GM12864 (cell line): ENCODE data around the gene C16orf96.

Experiments
- DNase-seq: peaks from one replicate; pipeline ENCODE4 v3.0.0-alpha.2; 2011; ENCODE audit warnings: low read depth
- H3K4me3 ChIP-seq: 2 replicates; pipeline ENCODE4 v1.5.1; 2011; ENCODE audit warnings: mild to moderate bottlenecking, low read depth, low read length, control low read depth
- TF ChIP-seq, protein P1 (sequence below): IDR thresholded peaks from 2 replicates; pipeline ENCODE4 v1.5.1; 2011; ENCODE audit warnings: low read depth, mild to moderate bottlenecking, moderate library complexity, low read length, control low read depth, inconsistent platforms; ENCODE audit errors: missing control alignments

Gene C16orf96

DNA sequence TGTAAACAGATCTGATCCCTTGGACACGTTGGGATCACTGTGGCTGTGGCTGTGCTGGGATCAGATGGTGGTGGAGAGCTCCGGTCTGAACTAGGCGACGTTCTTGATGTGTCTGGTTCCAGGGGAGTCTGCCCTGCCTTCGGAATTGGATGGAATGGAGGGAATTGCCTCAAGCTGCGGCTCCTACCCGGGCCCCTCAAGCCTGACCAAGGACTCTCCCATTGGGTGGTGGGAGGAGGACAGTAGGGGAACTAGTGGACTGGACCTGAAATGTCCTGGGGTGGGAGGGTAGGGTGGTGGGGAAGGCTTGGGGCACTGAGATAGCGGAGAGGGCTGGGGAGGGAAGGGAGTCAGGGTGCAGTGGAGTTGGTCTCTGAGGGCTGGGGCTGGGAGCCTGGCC lies 61.7 kb downstream of the C16orf96 start:
- TF ChIP-seq, protein P1, sequence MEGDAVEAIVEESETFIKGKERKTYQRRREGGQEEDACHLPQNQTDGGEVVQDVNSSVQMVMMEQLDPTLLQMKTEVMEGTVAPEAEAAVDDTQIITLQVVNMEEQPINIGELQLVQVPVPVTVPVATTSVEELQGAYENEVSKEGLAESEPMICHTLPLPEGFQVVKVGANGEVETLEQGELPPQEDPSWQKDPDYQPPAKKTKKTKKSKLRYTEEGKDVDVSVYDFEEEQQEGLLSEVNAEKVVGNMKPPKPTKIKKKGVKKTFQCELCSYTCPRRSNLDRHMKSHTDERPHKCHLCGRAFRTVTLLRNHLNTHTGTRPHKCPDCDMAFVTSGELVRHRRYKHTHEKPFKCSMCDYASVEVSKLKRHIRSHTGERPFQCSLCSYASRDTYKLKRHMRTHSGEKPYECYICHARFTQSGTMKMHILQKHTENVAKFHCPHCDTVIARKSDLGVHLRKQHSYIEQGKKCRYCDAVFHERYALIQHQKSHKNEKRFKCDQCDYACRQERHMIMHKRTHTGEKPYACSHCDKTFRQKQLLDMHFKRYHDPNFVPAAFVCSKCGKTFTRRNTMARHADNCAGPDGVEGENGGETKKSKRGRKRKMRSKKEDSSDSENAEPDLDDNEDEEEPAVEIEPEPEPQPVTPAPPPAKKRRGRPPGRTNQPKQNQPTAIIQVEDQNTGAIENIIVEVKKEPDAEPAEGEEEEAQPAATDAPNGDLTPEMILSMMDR, result no peak
- no peak overlapping the region for H3K4me3 ChIP-seq
- no peak for DNase-seq

DNA sequence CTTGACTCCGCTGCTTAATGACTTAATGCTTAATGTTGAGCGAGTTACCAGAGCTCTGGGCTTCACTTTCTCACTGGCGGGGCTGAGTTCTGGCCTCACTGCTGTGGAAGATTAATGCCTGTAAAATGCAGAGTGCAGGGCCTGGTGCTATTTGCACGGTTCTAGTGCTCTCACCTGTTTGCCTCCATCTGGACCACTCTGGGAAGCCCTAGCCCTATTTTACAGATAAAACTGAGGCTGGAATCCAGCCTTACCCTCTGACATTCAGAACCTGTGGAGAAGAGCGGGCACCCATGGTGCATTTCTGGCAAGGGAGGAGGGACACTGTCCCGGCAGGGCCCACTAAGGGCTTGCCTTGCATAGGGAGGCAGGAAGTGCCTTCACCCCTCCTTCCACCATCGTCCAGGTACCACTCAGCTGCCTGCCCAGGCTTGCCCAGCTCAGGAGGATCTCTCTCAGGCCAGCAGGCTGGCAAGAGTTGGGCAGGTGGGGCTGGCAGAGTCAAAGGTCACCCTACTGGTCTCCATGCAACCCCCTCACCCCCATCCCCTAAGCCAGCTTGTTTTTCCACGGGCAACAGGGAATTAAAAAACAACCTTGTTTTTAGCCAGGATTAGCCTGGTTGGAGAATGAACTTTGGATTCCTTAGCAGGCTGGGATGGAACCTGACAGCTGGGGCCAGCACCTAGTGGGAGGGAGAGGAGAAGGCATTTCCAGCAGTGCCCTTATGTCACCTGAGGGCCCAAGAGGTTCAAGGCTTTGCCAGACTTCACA lies 62.7 kb downstream of the C16orf96 start:
- TF ChIP-seq, protein P1, result no peak
- H3K4me3 ChIP-seq, result no peak overlapping the region
- DNase-seq, result no peak

DNA sequence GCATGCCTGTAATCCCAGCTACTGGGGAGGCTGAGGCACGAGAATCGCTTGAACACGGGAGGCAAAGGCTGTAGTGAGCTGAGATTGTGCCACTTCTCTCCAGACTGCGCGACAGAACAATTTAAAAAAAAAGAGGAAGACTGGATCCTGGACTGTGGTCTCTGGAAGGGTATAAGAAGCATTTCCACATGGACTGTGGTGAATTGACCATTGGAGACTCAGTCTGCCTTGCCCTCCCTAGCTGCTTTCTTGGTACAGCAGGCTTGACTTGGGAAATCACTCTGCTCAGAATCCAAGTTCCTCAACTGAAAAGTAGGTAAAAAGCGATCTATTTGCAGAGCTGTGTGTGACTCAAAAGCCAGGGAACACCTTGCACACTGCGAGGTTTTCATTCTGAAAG lies 67.5 kb downstream of the C16orf96 start:
- H3K4me3 ChIP-seq, result peak overlapping the region; percentile 81; the same call in 1 of the 2 replicates
- DNase-seq, result no peak
- TF ChIP-seq, protein P1, result no peak

DNA sequence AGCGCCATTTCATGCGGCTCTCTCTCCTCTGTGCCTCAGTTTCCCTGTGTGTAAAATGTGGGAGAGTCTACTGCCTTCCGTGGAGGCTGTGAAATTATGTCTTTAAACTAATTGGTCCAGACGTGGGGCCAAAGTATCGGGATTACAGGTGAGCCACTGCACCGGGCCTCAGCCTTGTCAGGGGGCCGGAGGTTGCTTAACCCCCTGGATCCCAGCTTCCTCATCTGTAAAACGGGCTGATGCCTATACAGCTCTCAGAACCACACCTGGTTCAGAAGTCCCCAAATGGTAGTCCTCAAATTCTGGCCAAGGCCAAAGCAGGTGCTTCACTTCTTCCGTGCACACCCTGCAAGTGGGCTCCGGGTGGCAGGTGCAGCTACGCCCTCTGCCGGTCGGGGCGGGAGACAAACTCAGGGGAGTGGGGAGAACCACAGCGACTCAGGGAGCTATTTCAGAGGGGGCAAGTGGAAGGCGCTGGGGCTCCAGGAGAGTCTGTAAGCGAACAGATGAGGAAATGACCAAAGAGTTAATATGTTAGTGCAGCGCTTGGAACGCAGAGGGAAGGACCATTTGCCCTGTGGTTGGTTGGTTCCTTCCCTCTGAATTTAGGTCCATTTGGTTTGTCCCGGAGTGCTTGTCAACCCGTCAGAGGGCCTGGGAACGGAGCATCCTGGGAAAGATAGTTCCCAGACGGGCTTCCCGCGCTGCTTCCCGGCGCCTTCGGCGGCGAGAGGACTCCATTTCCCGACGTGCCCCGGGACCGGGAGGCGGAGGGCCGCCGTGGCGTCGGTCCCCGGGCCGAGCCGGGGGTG lies 68.1 kb downstream of the C16orf96 start, which contains the start of gene MGRN1:
Gene MGRN1, plus strand, starts transcription at position 812 of the 812 bp plus-strand sequence. CDS start 135 bp downstream, outside the sequence.
- TF ChIP-seq, protein P1, result peak; percentile 96
- peak within 1 kb of the TSS; percentile 81 for H3K4me3 ChIP-seq
- DNase-seq, result peak; percentile 94

DNA sequence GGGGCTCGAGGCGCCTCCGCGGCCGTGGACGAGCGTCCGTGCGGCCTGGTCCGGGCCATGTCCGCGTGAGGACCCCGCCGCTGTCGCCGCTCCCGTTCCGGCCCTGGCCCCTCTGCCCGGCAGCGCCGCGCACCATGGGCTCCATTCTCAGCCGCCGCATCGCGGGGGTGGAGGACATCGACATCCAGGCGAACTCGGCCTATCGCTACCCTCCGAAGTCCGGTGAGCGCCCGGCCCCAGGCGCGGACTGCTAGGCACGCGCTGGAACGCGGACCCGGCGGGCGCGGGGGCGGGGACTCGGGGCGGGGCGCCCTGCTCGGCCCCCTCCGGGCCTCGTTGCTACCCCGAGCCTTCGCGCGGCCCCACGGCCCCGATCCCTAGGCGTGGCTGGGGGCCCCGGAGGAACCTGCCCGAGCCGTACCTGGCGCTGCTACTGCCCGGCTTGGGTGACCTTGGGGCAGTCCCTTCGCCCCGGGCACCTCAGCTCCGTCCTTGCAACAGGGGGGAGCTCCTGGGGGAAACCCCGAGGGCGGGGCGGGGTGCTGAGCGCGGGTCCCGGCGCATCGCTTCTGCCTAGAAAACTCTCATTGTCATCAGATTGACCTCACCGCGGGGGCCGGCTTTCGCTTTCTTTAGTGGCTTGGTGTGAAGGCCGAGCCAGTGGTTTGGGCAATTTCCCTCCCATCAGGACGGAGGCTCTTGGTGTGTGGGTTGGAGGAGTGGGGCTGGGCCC lies 68.9 kb downstream of the C16orf96 start:
- DNase-seq, result peak; percentile 59
- peak overlapping the region; percentile 81 for H3K4me3 ChIP-seq
- TF ChIP-seq, protein P1, result no peak

DNA sequence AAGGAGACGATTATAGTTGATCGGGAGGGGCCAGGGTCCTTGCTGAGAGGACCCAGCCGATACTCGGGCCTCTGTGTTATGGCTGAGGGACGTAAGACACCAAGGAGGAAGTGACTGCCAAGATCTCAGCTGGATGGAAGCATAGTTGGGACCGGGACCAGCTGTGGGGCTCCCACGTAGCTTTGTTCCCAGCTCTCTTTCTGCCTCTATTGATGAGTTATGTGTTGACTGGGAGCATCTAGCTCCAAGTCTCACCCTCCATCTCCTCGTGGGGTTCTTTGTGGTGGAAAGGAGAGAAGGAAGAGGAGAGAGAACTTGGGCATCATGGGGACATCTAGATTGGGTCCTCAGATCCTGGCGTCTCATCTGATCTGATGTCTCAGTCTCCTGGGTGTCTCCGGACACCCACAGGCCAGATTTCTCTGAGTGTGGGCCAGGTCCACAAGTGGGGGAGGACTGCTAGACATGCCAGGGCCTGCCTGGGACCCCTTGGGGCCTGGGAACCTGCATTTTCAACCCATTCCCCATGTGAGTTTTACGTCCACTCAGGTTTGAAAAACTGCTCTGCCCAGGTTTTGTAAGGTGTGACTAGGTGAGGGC lies 69.5 kb downstream of the C16orf96 start:
- TF ChIP-seq, protein P1, result no peak
- peak overlapping the region; percentile 81 for H3K4me3 ChIP-seq
- DNase-seq, result no peak
